Panc1 (cell line): Measurements from ENCODE around the gene ANGPTL3. TPM values are rescaled to one million over a fixed set of nuclear protein-coding genes. Genes with fewer than 3 reads are reported as not detected.

Experiments used
- ATAC-seq: fragments of 200-7000 bp; cut with Tn5 transposase; 2 replicates; pipeline ENCODE4 v1.9.1; 2020; ENCODE audit warnings: mild to moderate bottlenecking, moderate library complexity
- BruUV-seq: library from RNA; stranded (reverse); fragments of 400-500 nt; replicated peaks from 2 replicates; lab custom pipeline; 2021; lab: Mats Ljungman, UMichigan
- CTCF ChIA-PET: fragments of 300-600 bp; sonication (Branson Sonifier 250); formaldehyde crosslinking; loops from one replicate; lab custom pipeline; 2022; ENCODE audit warnings: antibody characterized with exemption; lab: Charles Lee
- POLR2A ChIA-PET: fragments of 300-600 bp; sonication (Branson Sonifier 250); formaldehyde crosslinking; loops from one replicate; lab custom pipeline; 2022; ENCODE audit warnings: antibody characterized with exemption; lab: Charles Lee
- DNase-seq: peaks from one replicate; pipeline ENCODE4 v3.0.0-alpha.2; 2010; ENCODE audit warnings: low read depth, low spot score
- H3K27ac ChIP-seq: 2 replicates; pipeline ENCODE4 v1.5.1; 2011; ENCODE audit warnings: mild to moderate bottlenecking, low read length, inconsistent platforms
- H3K27me3 ChIP-seq: fragments of 200-500 bp; sonication (Bioruptor generic); 2 replicates; pipeline ENCODE4 v1.6.0; 2014; ENCODE audit warnings: low read length, inconsistent platforms; ENCODE audit not compliant: control insufficient read depth, insufficient read depth
- H3K36me3 ChIP-seq: fragments of 200-500 bp; sonication (Bioruptor generic); 2 replicates; pipeline ENCODE4 v1.5.1; 2014; ENCODE audit warnings: inconsistent platforms, mild to moderate bottlenecking, low read length, moderate library complexity; ENCODE audit not compliant: control insufficient read depth, insufficient read depth
- H3K4me1 ChIP-seq: 2 replicates; pipeline ENCODE4 v1.5.1; 2011; ENCODE audit warnings: inconsistent platforms, mild to moderate bottlenecking, low read length, moderate library complexity; ENCODE audit not compliant: control insufficient read depth, insufficient read depth
- H3K4me3 ChIP-seq, 2 experiments: 2 replicates each; pipeline ENCODE4 v1.5.1; 2011 to 2012; ENCODE audit warnings: low read depth in 2 of 2, low read length in 2 of 2, mild to moderate bottlenecking in 2 of 2, inconsistent platforms in 1 of 2, moderate library complexity in 1 of 2
- H3K9me3 ChIP-seq: fragments of 200-500 bp; sonication (Bioruptor generic); 2 replicates; pipeline ENCODE4 v1.5.1; 2014; ENCODE audit warnings: low read depth, mild to moderate bottlenecking, inconsistent platforms, low read length, moderate library complexity; ENCODE audit not compliant: control insufficient read depth, insufficient read depth
- CTCF ChIP-seq: fragments of 450-650 bp; IDR thresholded peaks from 2 replicates; pipeline ENCODE4 v1.5.1; 2017; ENCODE audit warnings: mild to moderate bottlenecking
- POLR2AphosphoS5 ChIP-seq: IDR thresholded peaks from 2 replicates; pipeline ENCODE4 v1.6.1; 2012; ENCODE audit warnings: mild to moderate bottlenecking, low read depth, low read length, moderate library complexity
- REST ChIP-seq, 2 experiments: IDR thresholded peaks; 2 replicates each; pipeline ENCODE4 v1.6.1; 2011 to 2012; ENCODE audit warnings: low read depth in 2 of 2, control low read depth in 1 of 2, low read length in 1 of 2, mild to moderate bottlenecking in 1 of 2, moderate library complexity in 1 of 2; ENCODE audit not compliant: insufficient read depth in 1 of 2
- SIN3A ChIP-seq: IDR thresholded peaks from 2 replicates; pipeline ENCODE4 v1.6.1; 2012; ENCODE audit warnings: low read depth, mild to moderate bottlenecking, low read length, moderate library complexity, borderline replicate concordance; ENCODE audit not compliant: insufficient read depth
- TCF7L2 ChIP-seq: IDR thresholded peaks from 2 replicates; pipeline ENCODE4 v1.6.1; 2011; ENCODE audit warnings: mild to moderate bottlenecking, low read depth, low read length, inconsistent platforms
- in situ Hi-C: cut with HindIII; loops from 2 replicates; pipeline ENCODE4 v1.10.0; 2016; ENCODE audit warnings: low sequenced_read_pairs, low pct_unique_long_range_greater_than_20kb
- intact Hi-C: fragments of 100-400 bp; cut with micrococcal nuclease; formaldehyde crosslinking; loops from one replicate; pipeline ENCODE4 v1.10.0; 2022; ENCODE audit not compliant: unreplicated experiment
- total RNA-seq: library from RNA; stranded (reverse); gene quantifications from one replicate; pipeline ENCODE4 v1.2.1, GENCODE V29; 2021; ENCODE audit not compliant: unreplicated experiment

The ANGPTL3 gene
- total RNA-seq, 1 experiment from 2014 or later: not detected

DNA sequence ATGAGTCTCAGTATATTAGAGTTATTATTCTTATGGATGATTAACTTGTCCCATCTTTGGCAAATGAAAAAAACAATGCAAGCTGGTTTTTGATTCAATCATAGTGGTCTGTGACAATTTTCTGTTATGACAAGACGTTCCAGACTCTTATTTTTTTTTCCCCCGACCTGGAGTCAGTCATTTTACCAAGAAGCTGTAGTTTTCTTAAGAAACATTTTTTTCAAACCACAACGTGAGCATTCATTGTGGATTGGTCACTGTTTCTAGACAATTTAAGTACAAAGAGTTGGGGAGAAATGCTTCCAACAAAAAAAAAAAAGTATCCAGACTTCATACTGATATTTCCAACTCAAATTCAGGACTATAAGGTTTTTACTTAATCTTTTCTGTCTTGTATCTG lies 8.0 kb upstream of the ANGPTL3 start:
- Histone ChIP-seq H3K36me3 (peaks cover 2% of the 10 kb centered on the region), H3K4me1 (no peaks in the 10 kb centered on the region), H3K27ac (no peak overlapping the region), H3K4me3 (no peak overlapping the region), H3K9me3 (no peaks in the 10 kb centered on the region), H3K27me3 (no peaks in the 10 kb centered on the region)
- in situ Hi-C loops (no loop called here), intact Hi-C loops (no loop called here)
- DNase-seq (no peak), ATAC-seq (no peak)
- no TSS peak for BruUV-seq
- POLR2A ChIA-PET: no interaction called here
- CTCF ChIA-PET: interaction anchor here (0.7 kb wide), 1 partner anchor 1417 kb away, joined by 4 read pairs; no protein-coding TSS in a partner anchor
- TF ChIP-seq CTCF (no peak), TCF7L2 (no peak), REST (IDR thresholded peaks at IDR 0.05; ENCODE audit: insufficient read depth in 1 of 2, low read depth in 2 of 2, low read length in 1 of 2) (no peak), SIN3A (no peak), POLR2AphosphoS5 (no peak)

GRCh38 chr1:62590255-62590969 lies 6.9 kb upstream of the ANGPTL3 start:
- no peak for DNase-seq
- POLR2A ChIA-PET: no interaction called here

More at GRCh38 chr1:62590255-62590969, 6.9 kb upstream of the ANGPTL3 start:
- BruUV-seq: no TSS peak
- ATAC-seq: no peak
- in situ Hi-C loops (no loop called here), intact Hi-C loops (no loop called here)
- CTCF ChIA-PET: no interaction called here
- no peak overlapping the region for H3K4me3 ChIP-seq
- H3K36me3 ChIP-seq: no peaks in the 10 kb centered on the region; the same call in 1 of the 2 replicates
- H3K27me3 ChIP-seq: no peaks in the 10 kb centered on the region
- H3K9me3 ChIP-seq: no peaks in the 10 kb centered on the region
- no peaks in the 10 kb centered on the region for H3K4me1 ChIP-seq
- TF ChIP-seq POLR2AphosphoS5 (no peak), REST (IDR thresholded peaks at IDR 0.05; ENCODE audit: insufficient read depth in 1 of 2, low read depth in 2 of 2, low read length in 1 of 2) (no peak), TCF7L2 (no peak), SIN3A (no peak), CTCF (no peak)
- H3K27ac ChIP-seq: no peak overlapping the region
